K562 (cell line): ENCODE results near the gene AZU1. TPM values are rescaled to one million over a fixed set of nuclear protein-coding genes. Genes with fewer than 3 reads are reported as not detected.

Experiments
- ARID3B ChIP-seq: fragments of 250-450 bp; sonication (Bioruptor Pico); IDR thresholded peaks from 2 replicates; pipeline ENCODE4 v1.4.0; 2020; ENCODE audit warnings: borderline replicate concordance
- COPS2 ChIP-seq: fragments of 450-650 bp; conservative IDR thresholded peaks from 2 replicates; pipeline ENCODE4 v1.6.1; 2016; ENCODE audit warnings: mild to moderate bottlenecking, moderate library complexity
- CTBP1 ChIP-seq: fragments of 450-650 bp; IDR thresholded peaks from 2 replicates; pipeline ENCODE4 v1.6.1; 2016; ENCODE audit warnings: borderline replicate concordance
- E2F5 ChIP-seq: sonication (generic); formaldehyde crosslinking; IDR thresholded peaks from 2 replicates; pipeline ENCODE4 v1.8.0; 2022; ENCODE audit warnings: mild to moderate bottlenecking, missing genetic modification reagents
- EGR1 ChIP-seq: fragments of 450-650 bp; conservative IDR thresholded peaks from 2 replicates; pipeline ENCODE4 v1.6.1; 2017; ENCODE audit warnings: mild to moderate bottlenecking
- PHF8 ChIP-seq: fragments of 200-600 bp; sonication (generic); IDR thresholded peaks from 2 replicates; pipeline ENCODE4 v1.6.1; 2012; ENCODE audit warnings: mixed run types, mild to moderate bottlenecking, inconsistent platforms, low read length, moderate library complexity, borderline replicate concordance
- RBBP5 ChIP-seq: fragments of 200-600 bp; sonication (generic); IDR thresholded peaks from 2 replicates; pipeline ENCODE4 v1.6.1; 2012; ENCODE audit warnings: borderline replicate concordance, mild to moderate bottlenecking, low read length, control low read depth, inconsistent platforms; ENCODE audit not compliant: insufficient read depth, poor library complexity, severe bottlenecking
- VEZF1 ChIP-seq: fragments of 200-800 bp; sonication (Bioruptor generic); IDR thresholded peaks from 2 replicates; pipeline ENCODE4 v1.6.1; 2017; ENCODE audit warnings: missing genetic modification characterization, missing compliant biosample characterization
- ZNF174 ChIP-seq: fragments of 250-450 bp; sonication (Bioruptor Pico); IDR thresholded peaks from 2 replicates; pipeline ENCODE4 v1.4.0; 2020; ENCODE audit warnings: mild to moderate bottlenecking
- ZNF668 ChIP-seq: fragments of 250-450 bp; sonication (Bioruptor Pico); IDR thresholded peaks from 2 replicates; pipeline ENCODE4 v1.8.0; 2022; ENCODE audit warnings: mild to moderate bottlenecking, inconsistent platforms
- polyA plus RNA-seq, 8 experiments: library from polyadenylated mRNA; depleted of rRNA in 4 of 8; stranded (reverse) in 5 of 8; unstranded in 3 of 8; fragments of >200 nt; fragmentation: Nextera tagmentation in 2 of 8; fragmentation: Illumina TruSeq in 1 of 8; extraction: Ambion mirVana in 2 of 8; extraction: Trizol in 1 of 8; gene quantifications; 2 replicates each; pipeline versions ENCODE4 v1.2.1 to v1.2.3, GENCODE V29; 2011 to 2014; ENCODE audit warnings: inconsistent platforms in 1 of 8, missing spikeins in 1 of 8
- total RNA-seq, 7 experiments: library from RNA; depleted of rRNA in 6 of 7; stranded (reverse); fragments of >200 nt in 6 of 7; fragmentation: Illumina TruSeq in 2 of 7; extraction: Trizol in 2 of 7; gene quantifications; 2 replicates each; pipeline versions ENCODE4 v1.2.1 to v1.2.3, GENCODE V29; 2011 to 2021; ENCODE audit warnings: low replicate concordance in 1 of 7

The AZU1 gene
- total and polyA plus RNA-seq, 9 of the 15 experiments (the other 6 are each of a cell fraction or from before 2014, with no cell fraction given) = 0.29 to 1.9 (median 0.59) TPM; not detected in 3

GRCh38 chr19:843836-844545 lies 16.4 kb downstream of the AZU1 start (continued):
- TF ChIP-seq ZNF668 (no peak), COPS2 (no peak), E2F5 (CRISPR knock-in tag) (0 out of 2 replicates have a peak, but pooled peaks have one; percentile 3), EGR1 (peak; percentile 36), ARID3B (no peak), VEZF1 (peak; percentile 88), PHF8 (peak; percentile 53; the same call in 1 of the 2 replicates), CTBP1 (0 out of 2 replicates have a peak, but pooled peaks have one; percentile 7), ZNF174 (CRISPR knock-in tag) (no peak), RBBP5 (peak; percentile 46)
